ENCODE results near the gene RHOXF2. TPM values are rescaled to one million over a fixed set of nuclear protein-coding genes. Genes with fewer than 3 reads are reported as not detected.
"Not testable (repeated sequence)": the region's sequence is repeated elsewhere in the genome, so short reads cannot be mapped to it uniquely, and the experiment has no call there.

Gene RHOXF2
- total RNA-seq, 1 experiment from 2014 or later: not detected

DNA sequence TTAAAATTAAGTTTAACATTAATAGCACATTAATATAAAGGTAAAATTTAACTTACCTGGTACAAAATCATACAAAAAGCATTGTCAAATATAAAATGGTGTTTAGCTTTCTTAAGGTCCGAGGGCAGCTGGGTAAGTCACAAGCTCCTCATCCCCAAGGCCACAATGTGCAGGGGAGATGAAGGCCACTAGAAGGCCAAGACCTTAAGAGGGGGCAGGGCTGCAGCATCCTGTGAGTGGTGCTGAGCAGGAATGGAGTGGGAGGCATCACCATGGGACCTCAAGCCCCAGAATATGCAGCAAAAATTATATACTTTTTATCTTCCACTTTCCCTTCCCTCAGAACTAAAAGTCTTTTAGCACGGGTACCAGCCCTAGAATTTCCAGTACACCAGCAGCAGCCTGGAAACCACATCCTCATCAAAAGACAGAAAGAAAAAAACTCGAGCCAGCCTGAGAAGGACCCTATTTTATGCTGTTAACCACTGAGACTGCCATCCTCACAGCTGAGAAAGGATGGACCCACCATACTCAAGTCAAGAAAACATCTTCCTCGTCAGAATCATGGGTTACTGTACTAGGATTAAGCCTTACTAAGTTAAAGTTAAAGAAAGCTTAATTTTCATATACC lies 13.0 kb upstream of the RHOXF2 start:
- H4K5ac ChIP-seq (ENCODE audit: insufficient read length, low read depth, low read length): no peak overlapping the region
- Mint-ChIP-seq H3K36me3 (ENCODE audit: insufficient read depth in 1 of 3, low read depth in 3 of 3) (peaks cover 41 to 47% (median 43%) of the 10 kb centered on the region in 3 experiments), H3K27ac (no peak overlapping the region), H3K4me3 (no peak overlapping the region), H3K27me3 (ENCODE audit: low read depth) (peaks cover 2% of the 10 kb centered on the region), H3K9me3 (peaks cover 83 to 86% of the 10 kb centered on the region in 2 experiments), H3K4me1 (peaks cover 16 to 18% of the 10 kb centered on the region in 2 experiments)
- no peaks in the 10 kb centered on the region for H3K4me1 ChIP-seq (ENCODE audit: insufficient read depth, low read length)
- no peak overlapping the region for H4K91ac ChIP-seq (ENCODE audit: insufficient read length, low read depth, low read length)
- no peak overlapping the region for H4K8ac ChIP-seq (replicated peaks; ENCODE audit: insufficient read length, low read depth, low read length)
- H3K27me3 ChIP-seq (ENCODE audit: insufficient read depth, low read length): no peaks in the 10 kb centered on the region
- H3K23me2 ChIP-seq (ENCODE audit: insufficient read length, low read depth, low read length, poor library complexity, severe bottlenecking): no peaks in the 10 kb centered on the region
- H2BK12ac ChIP-seq (ENCODE audit: insufficient read length, low read depth, low read length): no peak overlapping the region
- WGBS (ENCODE audit: extremely low coverage, insufficient read length, low lambda C conversion rate): no CpG with 5 or more reads among the region's 4 CpGs
- no peak overlapping the region for H2BK120ac ChIP-seq (ENCODE audit: low read depth, low read length, poor library complexity, severe bottlenecking)
- H3K4ac ChIP-seq (ENCODE audit: low read depth, low read length): no peak overlapping the region
- H3K23ac ChIP-seq (ENCODE audit: insufficient read length, low read depth, low read length): no peak overlapping the region
- no peak overlapping the region for H2AK5ac ChIP-seq (ENCODE audit: insufficient read length, low read length)
- H3K56ac ChIP-seq (ENCODE audit: insufficient read length, low read depth, low read length): no peak overlapping the region
- no peak overlapping the region for H3K18ac ChIP-seq (ENCODE audit: insufficient read length, low read depth, low read length)
- no peak overlapping the region for H3T11ph ChIP-seq (ENCODE audit: low read length)
- H3K9ac ChIP-seq (ENCODE audit: extremely low read depth, insufficient read length, low read length): no peak overlapping the region
- H2AFZ ChIP-seq (ENCODE audit: low read length): no peak overlapping the region
- H4K20me1 ChIP-seq (ENCODE audit: control insufficient read depth, insufficient read depth, insufficient read length): no peaks in the 10 kb centered on the region
- H2BK5ac ChIP-seq (ENCODE audit: insufficient read length, low read length): no peak overlapping the region
- no peak for DNase-seq
- H2BK15ac ChIP-seq (ENCODE audit: low read depth, low read length): no peak overlapping the region
- H2BK20ac ChIP-seq (ENCODE audit: low read depth, low read length, poor library complexity, severe bottlenecking): no peak overlapping the region
- peaks cover 55% of the 10 kb centered on the region for H3K9me3 ChIP-seq (ENCODE audit: control insufficient read depth, low read depth, low read length)
- no peak overlapping the region for H3K4me2 ChIP-seq (ENCODE audit: insufficient read depth, insufficient read length, low read length)
- no peak overlapping the region for H3K27ac ChIP-seq (ENCODE audit: insufficient read length, low read depth, low read length)
- TF ChIP-seq, protein P1, sequence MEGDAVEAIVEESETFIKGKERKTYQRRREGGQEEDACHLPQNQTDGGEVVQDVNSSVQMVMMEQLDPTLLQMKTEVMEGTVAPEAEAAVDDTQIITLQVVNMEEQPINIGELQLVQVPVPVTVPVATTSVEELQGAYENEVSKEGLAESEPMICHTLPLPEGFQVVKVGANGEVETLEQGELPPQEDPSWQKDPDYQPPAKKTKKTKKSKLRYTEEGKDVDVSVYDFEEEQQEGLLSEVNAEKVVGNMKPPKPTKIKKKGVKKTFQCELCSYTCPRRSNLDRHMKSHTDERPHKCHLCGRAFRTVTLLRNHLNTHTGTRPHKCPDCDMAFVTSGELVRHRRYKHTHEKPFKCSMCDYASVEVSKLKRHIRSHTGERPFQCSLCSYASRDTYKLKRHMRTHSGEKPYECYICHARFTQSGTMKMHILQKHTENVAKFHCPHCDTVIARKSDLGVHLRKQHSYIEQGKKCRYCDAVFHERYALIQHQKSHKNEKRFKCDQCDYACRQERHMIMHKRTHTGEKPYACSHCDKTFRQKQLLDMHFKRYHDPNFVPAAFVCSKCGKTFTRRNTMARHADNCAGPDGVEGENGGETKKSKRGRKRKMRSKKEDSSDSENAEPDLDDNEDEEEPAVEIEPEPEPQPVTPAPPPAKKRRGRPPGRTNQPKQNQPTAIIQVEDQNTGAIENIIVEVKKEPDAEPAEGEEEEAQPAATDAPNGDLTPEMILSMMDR (conservative IDR thresholded peaks at IDR 0.05): no peak
- no peak overlapping the region for H3K14ac ChIP-seq (ENCODE audit: insufficient read depth, low read length)
- H3K79me2 ChIP-seq (ENCODE audit: insufficient read depth, low read length): no peaks in the 10 kb centered on the region
- H3K79me1 ChIP-seq (ENCODE audit: insufficient read depth, low read depth, low read length, poor library complexity, severe bottlenecking): no peaks in the 10 kb centered on the region

DNA sequence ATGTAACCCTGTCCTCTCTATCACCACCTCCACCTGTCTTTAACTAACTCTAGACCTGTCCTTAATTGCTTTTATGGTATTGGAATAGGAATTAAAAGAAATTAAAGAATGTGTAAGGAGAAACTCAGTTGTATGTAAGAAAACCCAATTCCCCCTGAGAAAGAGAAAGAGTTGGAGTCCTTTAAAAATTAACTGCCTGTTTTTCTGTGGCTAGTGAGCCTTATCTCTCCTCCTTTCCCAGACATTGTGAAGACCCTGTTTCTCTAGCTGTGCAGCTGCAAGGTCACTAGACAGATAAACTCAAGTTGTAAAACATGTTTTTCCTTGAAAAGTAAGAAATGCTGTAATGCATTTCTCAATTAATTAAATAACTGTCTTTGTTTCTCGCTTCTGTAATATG lies 12.1 kb upstream of the RHOXF2 start:
- DNase-seq; H3K14ac ChIP-seq (ENCODE audit: insufficient read depth, low read length); H3K4me2 ChIP-seq (ENCODE audit: insufficient read depth, insufficient read length, low read length); H4K8ac ChIP-seq (replicated peaks; ENCODE audit: insufficient read length, low read depth, low read length); H3K9ac ChIP-seq (ENCODE audit: extremely low read depth, insufficient read length, low read length); H4K5ac ChIP-seq (ENCODE audit: insufficient read length, low read depth, low read length); H3K79me2 ChIP-seq (ENCODE audit: insufficient read depth, low read length); H3K23ac ChIP-seq (ENCODE audit: insufficient read length, low read depth, low read length); H4K20me1 ChIP-seq (ENCODE audit: control insufficient read depth, insufficient read depth, insufficient read length); H3T11ph ChIP-seq (ENCODE audit: low read length); H4K91ac ChIP-seq (ENCODE audit: insufficient read length, low read depth, low read length); H3K79me1 ChIP-seq (ENCODE audit: insufficient read depth, low read depth, low read length, poor library complexity, severe bottlenecking); H2BK20ac ChIP-seq (ENCODE audit: low read depth, low read length, poor library complexity, severe bottlenecking); H2AFZ ChIP-seq (ENCODE audit: low read length); H2BK12ac ChIP-seq (ENCODE audit: insufficient read length, low read depth, low read length); H3K23me2 ChIP-seq (ENCODE audit: insufficient read length, low read depth, low read length, poor library complexity, severe bottlenecking); H2BK5ac ChIP-seq (ENCODE audit: insufficient read length, low read length); H2BK15ac ChIP-seq (ENCODE audit: low read depth, low read length); H3K56ac ChIP-seq (ENCODE audit: insufficient read length, low read depth, low read length); H3K27ac Mint-ChIP-seq; H3K18ac ChIP-seq (ENCODE audit: insufficient read length, low read depth, low read length); H3K4me1 ChIP-seq (ENCODE audit: insufficient read depth, low read length); H2AK5ac ChIP-seq (ENCODE audit: insufficient read length, low read length); H2BK120ac ChIP-seq (ENCODE audit: low read depth, low read length, poor library complexity, severe bottlenecking); H3K27me3 Mint-ChIP-seq (ENCODE audit: low read depth); H3K4ac ChIP-seq (ENCODE audit: low read depth, low read length); H3K27ac ChIP-seq (ENCODE audit: insufficient read length, low read depth, low read length); H3K27me3 ChIP-seq (ENCODE audit: insufficient read depth, low read length): not testable (repeated sequence)
- Mint-ChIP-seq H3K4me3 (peak overlapping the region in 1 of 2 experiments; percentile 12; a peak in 1 of 5 replicates), H3K4me1 (peaks cover 11 to 14% of the 10 kb centered on the region in 2 experiments), H3K36me3 (ENCODE audit: insufficient read depth in 1 of 3, low read depth in 3 of 3) (peaks cover 41 to 47% (median 43%) of the 10 kb centered on the region in 3 experiments), H3K9me3 (peaks cover 75 to 77% of the 10 kb centered on the region in 2 experiments)
- H3K9me3 ChIP-seq (ENCODE audit: control insufficient read depth, low read depth, low read length): peaks cover 52% of the 10 kb centered on the region
- no CpG with 5 or more reads among the region's 1 CpG for WGBS (ENCODE audit: extremely low coverage, insufficient read length, low lambda C conversion rate)

All from H9 (cell line).